Activated T-helper 1 cell treated with anti-CD3 and anti-CD28 coated beads, Interleukin-12 subunit alpha, Interleukin-12 subunit beta, Interleukin-2, Interleukin-4 antibody, amounts not matched to agents 30 ng/mL and 10 ng/mL and 1 ng/mL, durations not matched to agents 14 hours and 24 hours and 36 hours (primary cell): ENCODE data around the gene RHOG. TPM values are rescaled to one million over a fixed set of nuclear protein-coding genes. Genes with fewer than 3 reads are reported as not detected.

Source experiments
- DNase-seq: peaks from one replicate; pipeline ENCODE4 v3.0.0; 2021; ENCODE audit warnings: low spot score
- H3K27ac Mint-ChIP-seq: one replicate; pipeline ENCODE4 v1.8.0; 2021; ENCODE audit warnings: mild to moderate bottlenecking, mixed read lengths
- H3K27me3 Mint-ChIP-seq: one replicate; pipeline ENCODE4 v1.8.0; 2022; ENCODE audit warnings: mild to moderate bottlenecking, moderate library complexity, mixed read lengths; ENCODE audit not compliant: insufficient read depth
- H3K36me3 Mint-ChIP-seq: one replicate; pipeline ENCODE4 v1.8.0; 2021; ENCODE audit warnings: low read depth, mixed read lengths
- H3K4me1 Mint-ChIP-seq: one replicate; pipeline ENCODE4 v1.8.0; 2021; ENCODE audit warnings: low read depth, mixed read lengths
- H3K4me3 Mint-ChIP-seq: one replicate; pipeline ENCODE4 v1.8.0; 2021; ENCODE audit warnings: mild to moderate bottlenecking, moderate library complexity, mixed read lengths
- H3K9me3 Mint-ChIP-seq: one replicate; pipeline ENCODE4 v1.8.0; 2021; ENCODE audit warnings: mixed read lengths
- intact Hi-C: fragments of 100-400 bp; cut with micrococcal nuclease; formaldehyde crosslinking; loops from one replicate; pipeline ENCODE4 v1.15.1; 2024
- total RNA-seq: library from RNA; stranded (reverse); gene quantifications from 2 replicates; pipeline ENCODE4 v1.2.3, GENCODE V29; 2022

The RHOG gene
- 170 and 179 TPM in 2 replicates for total RNA-seq

GRCh38 chr11:3840870-3841425 is at the start of gene RHOG:
RHOG (minus strand) TSS chr11:3840959; CDS start chr11:3828138, 12,821 bp downstream.
- intact Hi-C loops = loop anchor here (1.0 to 2.0 kb wide), 7 partner anchors 8 to 253 kb away; partner anchors contain the start of genes NUP98, PGAP2 and RRM1
- Mint-ChIP-seq H3K27ac (peak within 1 kb of the TSS; percentile 97), H3K9me3 (no peaks in the 10 kb centered on the region), H3K4me3 (peak within 1 kb of the TSS; percentile 96), H3K36me3 (peaks cover 22% of the 10 kb centered on the region), H3K4me1 (peaks cover 59% of the 10 kb centered on the region), H3K27me3 (no peaks in the 10 kb centered on the region)
- DNase-seq = peak; percentile 63

- Mint-ChIP-seq H3K27ac (no peak overlapping the region), H3K4me1 (peaks cover 43% of the 10 kb centered on the region)
- intact Hi-C loops = no loop called here
Measured at GRCh38 chr11:3890014-3890413, 49.3 kb upstream of the RHOG start.

GRCh38 chr11:3888876-3889275 is 48.1 kb upstream of the RHOG start:
- intact Hi-C loops = no loop called here
- Mint-ChIP-seq H3K4me3 (no peak overlapping the region), H3K9me3 (no peaks in the 10 kb centered on the region), H3K27ac (no peak overlapping the region), H3K36me3 (peaks cover 10% of the 10 kb centered on the region), H3K27me3 (no peaks in the 10 kb centered on the region), H3K4me1 (peaks cover 44% of the 10 kb centered on the region)
- no peak for DNase-seq

More at GRCh38 chr11:3890014-3890413, 49.3 kb upstream of the RHOG start:
- Mint-ChIP-seq H3K9me3 (no peaks in the 10 kb centered on the region), H3K27me3 (no peaks in the 10 kb centered on the region), H3K36me3 (peaks cover 13% of the 10 kb centered on the region), H3K4me3 (no peak overlapping the region)
- no peak for DNase-seq

GRCh38 chr11:3886985-3887384 is 46.2 kb upstream of the RHOG start:
- no peaks in the 10 kb centered on the region for H3K9me3 Mint-ChIP-seq
- no peaks in the 10 kb centered on the region for H3K27me3 Mint-ChIP-seq
- peaks cover 47% of the 10 kb centered on the region for H3K4me1 Mint-ChIP-seq
- intact Hi-C loops = no loop called here
- DNase-seq = no peak
- no peak overlapping the region for H3K4me3 Mint-ChIP-seq
- H3K36me3 Mint-ChIP-seq = peaks cover 4% of the 10 kb centered on the region
- H3K27ac Mint-ChIP-seq = peak overlapping the region; percentile 29

DNA sequence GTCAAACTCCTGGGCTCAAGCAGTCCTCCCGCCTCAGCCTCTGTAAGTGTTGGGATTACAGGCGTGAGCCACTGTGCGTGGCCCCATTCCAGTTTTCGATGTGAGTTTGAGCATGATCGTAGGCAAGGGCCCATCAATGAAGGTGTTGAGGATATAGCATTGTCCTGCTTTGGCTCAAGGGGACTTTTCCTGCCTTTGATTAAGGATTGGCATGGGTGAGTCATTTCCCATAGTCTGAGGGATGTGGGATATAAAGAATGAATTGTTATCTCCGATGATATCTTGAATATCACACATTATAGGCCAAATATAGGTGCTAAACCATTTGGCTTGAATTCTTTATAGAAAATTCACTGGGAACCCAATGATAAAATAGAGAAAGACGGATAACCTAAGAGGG is 45.1 kb upstream of the RHOG start:
- no peaks in the 10 kb centered on the region for H3K9me3 Mint-ChIP-seq
- intact Hi-C loops = no loop called here
- H3K27ac Mint-ChIP-seq = no peak overlapping the region
- peaks cover 50% of the 10 kb centered on the region for H3K4me1 Mint-ChIP-seq
- no peak for DNase-seq
- H3K27me3 Mint-ChIP-seq = no peaks in the 10 kb centered on the region
- H3K36me3 Mint-ChIP-seq = peaks cover 4% of the 10 kb centered on the region
- no peak overlapping the region for H3K4me3 Mint-ChIP-seq

GRCh38 chr11:3882655-3883054 is 41.9 kb upstream of the RHOG start:
- Mint-ChIP-seq H3K4me3 (no peak overlapping the region), H3K27ac (no peak overlapping the region), H3K4me1 (peaks cover 61% of the 10 kb centered on the region), H3K27me3 (no peaks in the 10 kb centered on the region), H3K9me3 (no peaks in the 10 kb centered on the region), H3K36me3 (peaks cover 13% of the 10 kb centered on the region)
- DNase-seq = no peak
- intact Hi-C loops = loop anchor here (1.0 kb wide), 1 partner anchor 28 kb away; no protein-coding TSS in a partner anchor

DNA sequence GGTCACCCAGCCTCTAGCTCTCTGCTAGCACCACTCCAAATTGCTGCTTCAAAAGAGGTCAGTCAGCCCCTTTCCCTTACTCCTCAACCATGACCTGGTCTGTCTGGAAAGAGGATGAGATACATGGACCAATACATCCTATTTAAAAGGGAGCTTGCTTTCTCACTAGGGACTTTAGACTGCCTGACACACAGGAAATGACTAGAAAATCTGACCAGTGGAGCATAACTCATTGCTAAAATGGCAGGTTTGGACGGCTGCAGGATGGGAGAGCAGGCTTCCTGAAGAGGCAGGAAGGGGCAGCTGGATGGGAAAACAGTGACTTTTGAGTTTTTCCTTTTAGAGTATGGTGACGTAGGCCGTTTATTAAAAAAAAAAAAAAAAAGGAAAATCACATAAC is 40.0 kb upstream of the RHOG start:
- no peak for DNase-seq
- Mint-ChIP-seq H3K27me3 (no peaks in the 10 kb centered on the region), H3K27ac (peak overlapping the region; percentile 85), H3K4me1 (peaks cover 73% of the 10 kb centered on the region), H3K9me3 (no peaks in the 10 kb centered on the region), H3K36me3 (peaks cover 13% of the 10 kb centered on the region), H3K4me3 (no peak overlapping the region)
- intact Hi-C loops = no loop called here

- H3K36me3 Mint-ChIP-seq = peaks cover 14% of the 10 kb centered on the region
- H3K4me3 Mint-ChIP-seq = no peak overlapping the region
- H3K9me3 Mint-ChIP-seq = no peaks in the 10 kb centered on the region
- peaks cover 74% of the 10 kb centered on the region for H3K4me1 Mint-ChIP-seq
- no peaks in the 10 kb centered on the region for H3K27me3 Mint-ChIP-seq
- intact Hi-C loops = loop anchor here (2.0 kb wide), 1 partner anchor 19 kb away; no protein-coding TSS in a partner anchor
- H3K27ac Mint-ChIP-seq = peak overlapping the region; percentile 85
- DNase-seq = no peak
Measured at GRCh38 chr11:3879967-3880542, 39.3 kb upstream of the RHOG start.

DNA sequence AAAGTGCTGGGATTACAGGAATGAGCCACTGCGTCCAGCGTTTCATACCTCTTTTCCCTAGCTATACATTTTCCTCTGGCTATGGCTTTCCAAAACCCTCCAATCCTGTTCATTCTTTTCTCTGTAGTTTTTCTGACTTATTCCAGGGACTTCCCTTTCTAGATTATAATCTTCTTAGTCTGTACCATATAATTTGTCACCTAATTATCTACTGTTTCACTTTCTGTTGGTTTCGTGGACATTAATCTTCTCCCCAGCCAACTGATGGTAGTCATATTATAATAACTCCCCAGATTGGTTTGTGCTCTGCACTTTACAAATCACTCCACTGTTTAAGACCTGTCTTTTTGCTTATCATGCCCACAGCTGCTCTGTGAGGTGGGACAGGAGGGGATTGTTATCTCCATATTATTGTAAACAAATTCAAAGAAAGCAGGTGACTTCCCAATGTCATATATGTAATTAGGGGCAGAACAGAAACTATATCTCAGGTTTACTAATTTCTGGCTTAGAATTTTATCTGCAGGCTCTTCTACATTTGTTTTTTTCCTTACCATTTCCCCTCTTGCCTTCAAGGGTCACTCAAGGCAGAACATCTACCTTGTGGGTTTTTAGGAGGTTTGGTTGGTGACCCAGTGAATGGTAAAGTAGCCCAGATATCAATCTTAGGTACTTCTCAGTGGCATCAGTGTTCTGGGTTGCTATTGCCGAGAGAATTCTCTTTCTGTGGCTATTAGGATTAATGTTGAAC is 38.6 kb upstream of the RHOG start:
- no peak overlapping the region for H3K4me3 Mint-ChIP-seq
- peaks cover 16% of the 10 kb centered on the region for H3K36me3 Mint-ChIP-seq
- intact Hi-C loops = loop anchor here (2.0 kb wide), 1 partner anchor 19 kb away; no protein-coding TSS in a partner anchor

GRCh38 chr11:3878258-3878584 is 37.5 kb upstream of the RHOG start:
- Mint-ChIP-seq H3K27ac (no peak overlapping the region), H3K4me1 (peaks cover 77% of the 10 kb centered on the region), H3K4me3 (no peak overlapping the region), H3K9me3 (no peaks in the 10 kb centered on the region), H3K36me3 (peaks cover 20% of the 10 kb centered on the region), H3K27me3 (no peaks in the 10 kb centered on the region)
- intact Hi-C loops = loop anchor here (2.0 kb wide), 1 partner anchor 17 kb away; no protein-coding TSS in a partner anchor
- DNase-seq = no peak

More for the DNA sequence above, 38.6 kb upstream of the RHOG start:
- Mint-ChIP-seq H3K27ac (peak overlapping the region; percentile 67), H3K9me3 (no peaks in the 10 kb centered on the region), H3K4me1 (peaks cover 79% of the 10 kb centered on the region), H3K27me3 (no peaks in the 10 kb centered on the region)
- DNase-seq = no peak

DNA sequence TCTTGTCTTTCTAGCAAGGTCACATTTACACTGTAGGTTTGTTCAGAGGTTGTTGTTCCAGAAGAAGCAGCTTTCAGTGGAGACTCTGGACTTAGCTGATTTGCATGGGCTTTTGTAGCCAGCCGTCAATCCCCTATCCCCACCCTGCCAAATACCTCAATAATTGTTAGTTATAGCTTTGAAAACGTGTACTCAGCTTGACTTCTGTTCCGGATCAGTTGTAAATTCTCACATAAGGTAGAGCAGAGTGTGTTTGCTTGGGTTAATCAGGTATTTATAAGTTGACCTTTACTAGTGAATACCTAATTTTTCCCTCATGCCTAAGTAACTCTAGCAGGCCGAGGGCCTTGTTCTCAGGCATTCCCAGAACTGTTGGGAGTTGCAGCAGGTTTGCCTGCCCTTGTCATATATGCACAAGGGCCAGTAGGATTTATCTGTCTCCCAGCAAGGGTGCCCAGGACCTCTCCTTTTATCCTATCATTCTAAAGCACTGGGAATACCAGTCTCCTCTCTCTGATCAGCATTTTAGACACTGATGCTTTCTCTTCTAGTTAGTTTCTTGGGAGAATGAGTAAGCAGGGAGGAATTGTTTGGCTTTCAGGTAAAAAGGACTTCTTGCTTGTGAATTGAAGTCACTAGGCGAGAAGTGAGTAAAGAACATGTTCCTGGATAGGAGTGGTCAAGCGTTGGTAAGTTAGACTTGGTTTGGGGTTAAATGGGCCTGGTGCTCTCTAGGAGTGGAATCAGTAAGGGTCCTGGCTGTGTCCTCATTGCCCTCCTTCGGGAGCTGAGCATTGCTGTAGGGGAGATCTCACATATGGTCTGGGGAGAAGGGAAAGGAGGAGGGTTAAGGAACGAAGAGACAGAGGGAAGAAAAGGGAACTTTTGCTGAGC is 36.9 kb upstream of the RHOG start:
- Mint-ChIP-seq H3K27me3 (no peaks in the 10 kb centered on the region), H3K4me1 (peaks cover 71% of the 10 kb centered on the region), H3K27ac (peak overlapping the region; percentile 18), H3K36me3 (peaks cover 18% of the 10 kb centered on the region), H3K4me3 (no peak overlapping the region), H3K9me3 (no peaks in the 10 kb centered on the region)
- DNase-seq = no peak
- intact Hi-C loops = loop anchor here (2.0 kb wide), 1 partner anchor 17 kb away; no protein-coding TSS in a partner anchor

- no peaks in the 10 kb centered on the region for H3K9me3 Mint-ChIP-seq
- no peak overlapping the region for H3K27ac Mint-ChIP-seq
Measured at GRCh38 chr11:3876613-3877012, 35.9 kb upstream of the RHOG start.

More at GRCh38 chr11:3876613-3877012, 35.9 kb upstream of the RHOG start:
- Mint-ChIP-seq H3K4me3 (no peak overlapping the region), H3K27me3 (no peaks in the 10 kb centered on the region), H3K36me3 (peaks cover 18% of the 10 kb centered on the region), H3K4me1 (peaks cover 75% of the 10 kb centered on the region)
- intact Hi-C loops = no loop called here
- no peak for DNase-seq
